Myocyte (in vitro differentiated cells): ENCODE results near the gene NIPBL. TPM values are rescaled to one million over a fixed set of nuclear protein-coding genes. Genes with fewer than 3 reads are reported as not detected.
A peak's percentile ranks its signal among the peaks of the same experiment; 100 is the strongest.
"Not testable (repeated sequence)": the region's sequence is repeated elsewhere in the genome, so short reads cannot be mapped to it uniquely, and the experiment has no call there.

Source experiments
- DNase-seq: peaks from one replicate; pipeline ENCODE4 v3.0.0-alpha.2; 2012; ENCODE audit warnings: low read depth
- total RNA-seq: library from RNA; depleted of rRNA; stranded (reverse); fragments of >200 nt; gene quantifications from 2 replicates; pipeline ENCODE4 v1.2.3, GENCODE V29; 2014

The NIPBL gene
- total RNA-seq, 1 donor from 2014 or later: 19.4 TPM

- no peak for DNase-seq
Observed at GRCh38 chr5:36946101-36946500, 69.5 kb downstream of the NIPBL start.

- DNase-seq: no peak
Observed at GRCh38 chr5:36948041-36948440, 71.5 kb downstream of the NIPBL start.

- no peak for DNase-seq
Observed at GRCh38 chr5:36948650-36949049, 72.1 kb downstream of the NIPBL start.

- no peak for DNase-seq
Observed at GRCh38 chr5:36949593-36949992, 73.0 kb downstream of the NIPBL start.

GRCh38 chr5:36950586-36951457, 74.3 kb downstream of the NIPBL start:
- DNase-seq: peak; percentile 10

GRCh38 chr5:36953043-36953442, 76.5 kb downstream of the NIPBL start:
- DNase-seq: no peak

GRCh38 chr5:36957953-36958537, 81.5 kb downstream of the NIPBL start:
- no peak for DNase-seq

- DNase-seq: no peak
Observed at GRCh38 chr5:36958612-36959011, 82.0 kb downstream of the NIPBL start.

- no peak for DNase-seq
Observed at GRCh38 chr5:36965179-36965578, 88.6 kb downstream of the NIPBL start.

- DNase-seq: no peak
Observed at GRCh38 chr5:36969700-36970395, 93.3 kb downstream of the NIPBL start.

GRCh38 chr5:36978196-36978595, 101.6 kb downstream of the NIPBL start:
- no peak for DNase-seq

- no peak for DNase-seq
Observed at GRCh38 chr5:36982146-36982545, 105.6 kb downstream of the NIPBL start.

- no peak for DNase-seq
Observed at GRCh38 chr5:36985387-36985786, 108.8 kb downstream of the NIPBL start.

- no peak for DNase-seq
Observed at GRCh38 chr5:36988396-36988795, 111.8 kb downstream of the NIPBL start.

- no peak for DNase-seq
Observed at GRCh38 chr5:36998578-36998977, 122.0 kb downstream of the NIPBL start.

- DNase-seq: no peak
Observed at GRCh38 chr5:37002176-37002751, 125.7 kb downstream of the NIPBL start.

- DNase-seq: no peak
Observed at GRCh38 chr5:37005252-37005651, 128.7 kb downstream of the NIPBL start.

GRCh38 chr5:37005946-37006540, 129.5 kb downstream of the NIPBL start:
- peak; percentile 39 for DNase-seq

- not testable (repeated sequence) for DNase-seq
Observed at GRCh38 chr5:37013181-37013580, 136.6 kb downstream of the NIPBL start.

- no peak for DNase-seq
Observed at GRCh38 chr5:37014321-37014720, 137.8 kb downstream of the NIPBL start.
